IPS DF 19.7 (cell line): ENCODE measurements around the gene EVA1C.
A peak's percentile ranks its signal among the peaks of the same experiment; 100 is the strongest.
"Not testable (repeated sequence)": the region's sequence is repeated elsewhere in the genome, so short reads cannot be mapped to it uniquely, and the experiment has no call there.

ENCODE experiments used
- DNase-seq: peaks from one replicate; pipeline ENCODE4 v3.0.0-alpha.2; 2013; ENCODE audit warnings: low read depth, low spot score

EVA1C gene

GRCh38 chr21:32462564-32462963 lies 50.1 kb downstream of the EVA1C start:
- not testable (repeated sequence) for DNase-seq

- no peak for DNase-seq
Observed at GRCh38 chr21:32463367-32463766, 50.9 kb downstream of the EVA1C start.

GRCh38 chr21:32463889-32464300 lies 51.4 kb downstream of the EVA1C start:
- no peak for DNase-seq

- peak; percentile 17 for DNase-seq
Observed at GRCh38 chr21:32467291-32467690, 54.8 kb downstream of the EVA1C start.

GRCh38 chr21:32468681-32469111 lies 56.2 kb downstream of the EVA1C start:
- no peak for DNase-seq

GRCh38 chr21:32469628-32470027 lies 57.1 kb downstream of the EVA1C start:
- no peak for DNase-seq

- DNase-seq = no peak
Observed at GRCh38 chr21:32470206-32470605, 57.7 kb downstream of the EVA1C start.

GRCh38 chr21:32472890-32473765 lies 60.6 kb downstream of the EVA1C start:
- no peak for DNase-seq

GRCh38 chr21:32474179-32475059 lies 61.9 kb downstream of the EVA1C start:
- no peak for DNase-seq

- no peak for DNase-seq
Observed at GRCh38 chr21:32475162-32475812, 62.8 kb downstream of the EVA1C start.

GRCh38 chr21:32476661-32477423 lies 64.3 kb downstream of the EVA1C start:
- DNase-seq = no peak

GRCh38 chr21:32477424-32477745 lies 64.9 kb downstream of the EVA1C start:
- DNase-seq = no peak

GRCh38 chr21:32481875-32482408 lies 69.4 kb downstream of the EVA1C start:
- DNase-seq = no peak

- DNase-seq = no peak
Observed at GRCh38 chr21:32482565-32483292, 70.2 kb downstream of the EVA1C start.

- no peak for DNase-seq
Observed at GRCh38 chr21:32483293-32483595, 70.7 kb downstream of the EVA1C start.

GRCh38 chr21:32484706-32485380 lies 72.3 kb downstream of the EVA1C start:
- no peak for DNase-seq

GRCh38 chr21:32492376-32492775 lies 79.9 kb downstream of the EVA1C start:
- no peak for DNase-seq

GRCh38 chr21:32494934-32495709 lies 82.6 kb downstream of the EVA1C start:
- no peak for DNase-seq

- DNase-seq = no peak
Observed at GRCh38 chr21:32496568-32496967, 84.1 kb downstream of the EVA1C start.
